ENCODE data around the gene NID1. TPM values are rescaled to one million over a fixed set of nuclear protein-coding genes. Genes with fewer than 3 reads are reported as not detected.

Gene NID1
- total RNA-seq, 1 experiment from 2014 or later: 19.2 TPM

- H3K36me3 Mint-ChIP-seq: no peaks in the 10 kb centered on the region
- H3K27me3 Mint-ChIP-seq (ENCODE audit: low read depth): no peaks in the 10 kb centered on the region; the same call in 1 of the 2 replicates
- no peak for TF ChIP-seq ATF1 (CRISPR knock-in tag; IDR thresholded peaks at IDR 0.05)
- TF ChIP-seq SMAD3 (CRISPR knock-in tag; IDR thresholded peaks at IDR 0.05; ENCODE audit: borderline replicate concordance): no peak
- TF ChIP-seq ATF3 (CRISPR knock-in tag; conservative IDR thresholded peaks at IDR 0.05): no peak
- no peak for TF ChIP-seq AFF4 (CRISPR knock-in tag; IDR thresholded peaks at IDR 0.05; ENCODE audit: borderline replicate concordance)
- no peak for TF ChIP-seq NR3C1 (CRISPR knock-in tag; conservative IDR thresholded peaks at IDR 0.05; ENCODE audit: low read depth)
- TF ChIP-seq HMGXB4 (CRISPR knock-in tag; IDR thresholded peaks at IDR 0.05): no peak
- TF ChIP-seq SP1 (CRISPR knock-in tag; conservative IDR thresholded peaks at IDR 0.05): no peak
- no peak for TF ChIP-seq ZNF425 (CRISPR knock-in tag; conservative IDR thresholded peaks at IDR 0.05)
- TF ChIP-seq MYBL2 (CRISPR knock-in tag; IDR thresholded peaks at IDR 0.05): no peak
- TF ChIP-seq PRDM15 (CRISPR knock-in tag; IDR thresholded peaks at IDR 0.05): no peak
- TF ChIP-seq CBFB (CRISPR knock-in tag; IDR thresholded peaks at IDR 0.05; ENCODE audit: low read depth): no peak
- TF ChIP-seq TEAD4 (CRISPR knock-in tag; IDR thresholded peaks at IDR 0.05): no peak
- TF ChIP-seq NFE2L1 (CRISPR knock-in tag; IDR thresholded peaks at IDR 0.05): no peak
- no peak for TF ChIP-seq NFATC4 (CRISPR knock-in tag; IDR thresholded peaks at IDR 0.05)
- H3K27ac Mint-ChIP-seq: no peak overlapping the region
- ATAC-seq (no peak), DNase-seq (ENCODE audit: low spot score) (no peak)
- POLR2A ChIA-PET: no interaction called here
- CTCF ChIA-PET: interaction anchor here (0.6 kb wide), 1 partner anchor 148 kb away, joined by 5 read pairs; no protein-coding TSS in a partner anchor
- H3K9me3 Mint-ChIP-seq: peaks cover 3% of the 10 kb centered on the region; the same call in 1 of the 2 replicates
- no peak overlapping the region for H3K4me3 Mint-ChIP-seq
- H3K4me1 Mint-ChIP-seq: no peaks in the 10 kb centered on the region
Measured at GRCh38 chr1:236089046-236089773, 24.3 kb upstream of the NID1 start.
